ENCODE measurements around the gene PRIMPOL. TPM values are rescaled to one million over a fixed set of nuclear protein-coding genes. Genes with fewer than 3 reads are reported as not detected.

PRIMPOL gene
- total and polyA plus RNA-seq, 2 experiments from 2014 or later, result 18.5 to 30.1 TPM

DNA sequence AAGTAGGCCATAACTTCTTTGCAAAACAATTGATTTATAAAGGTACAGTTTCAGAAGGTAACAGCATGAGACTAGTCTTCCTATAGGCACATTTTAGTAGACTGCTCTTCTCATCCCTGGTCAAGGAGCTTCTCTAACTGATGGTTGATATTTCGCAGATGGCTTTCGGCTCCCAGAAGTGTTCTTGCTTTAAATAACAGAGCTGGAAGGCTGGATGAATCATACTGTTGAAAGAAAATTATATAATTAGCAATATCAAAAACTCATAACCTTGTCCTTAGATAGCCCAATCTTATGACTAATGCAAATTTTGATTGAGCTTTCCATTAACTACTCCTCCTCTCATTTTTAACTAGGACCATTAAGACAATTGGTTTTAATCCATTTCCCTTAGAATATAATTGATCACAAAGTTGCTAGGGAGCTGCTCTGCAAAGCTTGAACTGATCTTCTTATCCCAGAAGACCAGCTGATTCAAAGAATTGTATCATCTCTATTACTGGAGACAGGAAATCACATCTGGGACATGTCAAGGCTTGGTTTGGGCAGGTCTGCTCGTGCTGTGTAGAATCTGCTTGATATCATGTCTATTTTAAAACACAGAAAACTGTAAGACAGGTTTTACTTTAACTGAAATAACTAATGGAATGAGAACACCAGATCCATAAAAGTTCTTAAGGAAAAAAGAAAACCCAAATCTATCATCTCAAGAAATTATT lies 45.8 kb downstream of the PRIMPOL start:
- Histone ChIP-seq H3K27me3 (no peaks in the 10 kb centered on the region), H3K36me3 (peaks cover 5% of the 10 kb centered on the region), H3K27ac (peak overlapping the region; percentile 57), H3K9me3 (ENCODE audit: low read depth) (no peaks in the 10 kb centered on the region), H3K4me3 (no peak overlapping the region), H3K4me1 (ENCODE audit: low read depth) (peaks cover 12% of the 10 kb centered on the region)
- DNase-seq (ENCODE audit: low read depth in 1 of 2, low spot score in 1 of 2), result peak; percentile 15 to 17
- TF ChIP-seq, protein P1, sequence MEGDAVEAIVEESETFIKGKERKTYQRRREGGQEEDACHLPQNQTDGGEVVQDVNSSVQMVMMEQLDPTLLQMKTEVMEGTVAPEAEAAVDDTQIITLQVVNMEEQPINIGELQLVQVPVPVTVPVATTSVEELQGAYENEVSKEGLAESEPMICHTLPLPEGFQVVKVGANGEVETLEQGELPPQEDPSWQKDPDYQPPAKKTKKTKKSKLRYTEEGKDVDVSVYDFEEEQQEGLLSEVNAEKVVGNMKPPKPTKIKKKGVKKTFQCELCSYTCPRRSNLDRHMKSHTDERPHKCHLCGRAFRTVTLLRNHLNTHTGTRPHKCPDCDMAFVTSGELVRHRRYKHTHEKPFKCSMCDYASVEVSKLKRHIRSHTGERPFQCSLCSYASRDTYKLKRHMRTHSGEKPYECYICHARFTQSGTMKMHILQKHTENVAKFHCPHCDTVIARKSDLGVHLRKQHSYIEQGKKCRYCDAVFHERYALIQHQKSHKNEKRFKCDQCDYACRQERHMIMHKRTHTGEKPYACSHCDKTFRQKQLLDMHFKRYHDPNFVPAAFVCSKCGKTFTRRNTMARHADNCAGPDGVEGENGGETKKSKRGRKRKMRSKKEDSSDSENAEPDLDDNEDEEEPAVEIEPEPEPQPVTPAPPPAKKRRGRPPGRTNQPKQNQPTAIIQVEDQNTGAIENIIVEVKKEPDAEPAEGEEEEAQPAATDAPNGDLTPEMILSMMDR (IDR thresholded peaks at IDR 0.05; ENCODE audit: low read depth, low read length), result no peak

GRCh38 chr4:184697956-184698355 lies 48.4 kb downstream of the PRIMPOL start:
- H3K27ac ChIP-seq, result peak overlapping the region; percentile 50
- peaks cover 3% of the 10 kb centered on the region for H3K36me3 ChIP-seq
- TF ChIP-seq, protein P1 (IDR thresholded peaks at IDR 0.05; ENCODE audit: low read depth, low read length), result no peak
- no peak for DNase-seq (ENCODE audit: low read depth in 1 of 2, low spot score in 1 of 2)
- no peaks in the 10 kb centered on the region for H3K9me3 ChIP-seq (ENCODE audit: low read depth)
- no peaks in the 10 kb centered on the region for H3K27me3 ChIP-seq
- H3K4me1 ChIP-seq (ENCODE audit: low read depth), result peaks cover 12% of the 10 kb centered on the region
- H3K4me3 ChIP-seq, result no peak overlapping the region

GRCh38 chr4:184699941-184700340 lies 50.4 kb downstream of the PRIMPOL start:
- TF ChIP-seq, protein P1 (IDR thresholded peaks at IDR 0.05; ENCODE audit: low read depth, low read length), result no peak
- DNase-seq (ENCODE audit: low read depth in 1 of 2, low spot score in 1 of 2), result no peak

DNA sequence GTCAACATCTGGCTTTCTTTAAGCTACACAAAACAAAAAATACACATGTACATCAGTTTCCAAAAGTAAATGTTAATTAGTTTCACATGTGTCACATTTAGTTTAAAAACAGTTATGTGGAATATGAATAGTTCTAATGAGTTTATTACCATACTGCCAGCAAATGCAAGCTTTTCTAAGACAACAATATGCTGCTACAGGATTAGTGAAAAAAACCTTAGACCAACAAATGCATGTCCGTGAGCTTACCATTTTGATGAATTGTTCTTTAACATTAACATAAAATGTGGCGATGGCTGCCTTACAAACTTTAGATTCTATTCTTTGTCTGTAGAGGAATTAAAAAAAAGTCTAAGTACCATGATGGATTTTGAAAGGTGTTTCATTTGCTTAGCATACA lies 52.6 kb downstream of the PRIMPOL start:
- H3K27me3 ChIP-seq, result no peaks in the 10 kb centered on the region
- no peak overlapping the region for H3K4me3 ChIP-seq
- no peak for DNase-seq (ENCODE audit: low read depth in 1 of 2, low spot score in 1 of 2)
- no peaks in the 10 kb centered on the region for H3K36me3 ChIP-seq
- TF ChIP-seq, protein P1 (IDR thresholded peaks at IDR 0.05; ENCODE audit: low read depth, low read length), result no peak
- H3K27ac ChIP-seq, result no peak overlapping the region
- no peaks in the 10 kb centered on the region for H3K9me3 ChIP-seq (ENCODE audit: low read depth)
- no peaks in the 10 kb centered on the region for H3K4me1 ChIP-seq (ENCODE audit: low read depth)

More at GRCh38 chr4:184699941-184700340, 50.4 kb downstream of the PRIMPOL start:
- peak overlapping the region; percentile 31 for H3K27ac ChIP-seq
- no peak overlapping the region for H3K4me3 ChIP-seq
- no peaks in the 10 kb centered on the region for H3K27me3 ChIP-seq
- H3K9me3 ChIP-seq (ENCODE audit: low read depth), result no peaks in the 10 kb centered on the region
- H3K36me3 ChIP-seq, result no peaks in the 10 kb centered on the region
- H3K4me1 ChIP-seq (ENCODE audit: low read depth), result peaks cover 8% of the 10 kb centered on the region

- H3K4me3 ChIP-seq, result no peak overlapping the region
- no peak for DNase-seq (ENCODE audit: low read depth in 1 of 2, low spot score in 1 of 2)
- H3K36me3 ChIP-seq, result no peaks in the 10 kb centered on the region
- no peaks in the 10 kb centered on the region for H3K4me1 ChIP-seq (ENCODE audit: low read depth)
- H3K27ac ChIP-seq, result no peak overlapping the region
- no peaks in the 10 kb centered on the region for H3K27me3 ChIP-seq
- TF ChIP-seq, protein P1 (IDR thresholded peaks at IDR 0.05; ENCODE audit: low read depth, low read length), result no peak
- no peaks in the 10 kb centered on the region for H3K9me3 ChIP-seq (ENCODE audit: low read depth)
These were observed 56.2 kb downstream of the PRIMPOL start for GRCh38 chr4:184705692-184706091.

Measured in cardiac muscle cell (in vitro differentiated cells and primary cell).